Mammary epithelial cell (primary cell): ENCODE measurements around the gene ZBTB49.

ENCODE experiments used
- EZH2 ChIP-seq: IDR thresholded peaks from 2 replicates; pipeline ENCODE4 v1.6.1; 2012; ENCODE audit warnings: low read length, inconsistent platforms, borderline replicate concordance
- TF ChIP-seq, protein P1 (sequence below), 2 donors: IDR thresholded peaks in 1 of 2; conservative IDR thresholded peaks in 1 of 2; 2 replicates each; pipeline ENCODE4 v1.5.1; 2011 to 2012; ENCODE audit warnings: inconsistent platforms in 2 of 2, low read length in 2 of 2, mild to moderate bottlenecking in 2 of 2, control low read depth in 1 of 2, low read depth in 1 of 2; ENCODE audit not compliant: insufficient read depth in 1 of 2; ENCODE audit errors: extremely low read depth in 1 of 2

DNA sequence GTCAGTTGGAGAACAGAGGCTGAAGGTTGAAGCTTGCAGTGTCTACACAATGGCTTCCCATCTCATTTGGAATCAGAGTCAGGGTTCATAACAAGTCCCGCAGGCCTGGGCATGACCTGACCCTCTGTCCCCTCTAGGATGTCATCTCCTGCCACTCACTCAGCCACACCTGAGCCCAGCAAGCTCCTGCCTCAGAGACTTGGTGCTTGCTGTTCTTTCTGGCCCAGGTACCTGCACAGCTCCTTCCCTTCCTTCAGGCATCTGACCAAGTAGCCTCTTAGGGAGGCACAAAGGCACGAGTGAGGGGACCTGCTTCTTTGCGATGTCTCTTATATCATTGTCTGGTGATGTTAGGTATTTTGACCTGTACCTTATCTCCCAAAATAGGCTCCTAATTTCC, 9.0 kb downstream of the ZBTB49 start:
- TF ChIP-seq, protein P1, sequence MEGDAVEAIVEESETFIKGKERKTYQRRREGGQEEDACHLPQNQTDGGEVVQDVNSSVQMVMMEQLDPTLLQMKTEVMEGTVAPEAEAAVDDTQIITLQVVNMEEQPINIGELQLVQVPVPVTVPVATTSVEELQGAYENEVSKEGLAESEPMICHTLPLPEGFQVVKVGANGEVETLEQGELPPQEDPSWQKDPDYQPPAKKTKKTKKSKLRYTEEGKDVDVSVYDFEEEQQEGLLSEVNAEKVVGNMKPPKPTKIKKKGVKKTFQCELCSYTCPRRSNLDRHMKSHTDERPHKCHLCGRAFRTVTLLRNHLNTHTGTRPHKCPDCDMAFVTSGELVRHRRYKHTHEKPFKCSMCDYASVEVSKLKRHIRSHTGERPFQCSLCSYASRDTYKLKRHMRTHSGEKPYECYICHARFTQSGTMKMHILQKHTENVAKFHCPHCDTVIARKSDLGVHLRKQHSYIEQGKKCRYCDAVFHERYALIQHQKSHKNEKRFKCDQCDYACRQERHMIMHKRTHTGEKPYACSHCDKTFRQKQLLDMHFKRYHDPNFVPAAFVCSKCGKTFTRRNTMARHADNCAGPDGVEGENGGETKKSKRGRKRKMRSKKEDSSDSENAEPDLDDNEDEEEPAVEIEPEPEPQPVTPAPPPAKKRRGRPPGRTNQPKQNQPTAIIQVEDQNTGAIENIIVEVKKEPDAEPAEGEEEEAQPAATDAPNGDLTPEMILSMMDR (conservative IDR thresholded peaks at IDR 0.05 in 1 of 2, IDR thresholded peaks at IDR 0.05 in 1 of 2; ENCODE audit: extremely low read depth in 1 of 2, insufficient read depth in 1 of 2, low read depth in 1 of 2, low read length in 2 of 2) = no peak
- TF ChIP-seq EZH2 = no peak
